ENCODE data around the gene MSANTD2.

Gene MSANTD2

GRCh38 chr11:124738713-124739478 lies 61.3 kb downstream of the MSANTD2 start:
- no peak for DNase-seq (ENCODE audit: low read depth)
- H3K4me3 ChIP-seq (ENCODE audit: control insufficient read depth, low read depth, low read length) = peak overlapping the region; percentile 42
- no peak for TF ChIP-seq CTCF (conservative IDR thresholded peaks at IDR 0.05; ENCODE audit: control insufficient read depth, insufficient read depth, low read depth, low read length)

GRCh38 chr11:124737638-124738305 lies 62.4 kb downstream of the MSANTD2 start:
- no peak overlapping the region for H3K4me3 ChIP-seq (ENCODE audit: control insufficient read depth, low read depth, low read length)
- DNase-seq (ENCODE audit: low read depth) = no peak
- TF ChIP-seq CTCF (conservative IDR thresholded peaks at IDR 0.05; ENCODE audit: control insufficient read depth, insufficient read depth, low read depth, low read length) = no peak

DNA sequence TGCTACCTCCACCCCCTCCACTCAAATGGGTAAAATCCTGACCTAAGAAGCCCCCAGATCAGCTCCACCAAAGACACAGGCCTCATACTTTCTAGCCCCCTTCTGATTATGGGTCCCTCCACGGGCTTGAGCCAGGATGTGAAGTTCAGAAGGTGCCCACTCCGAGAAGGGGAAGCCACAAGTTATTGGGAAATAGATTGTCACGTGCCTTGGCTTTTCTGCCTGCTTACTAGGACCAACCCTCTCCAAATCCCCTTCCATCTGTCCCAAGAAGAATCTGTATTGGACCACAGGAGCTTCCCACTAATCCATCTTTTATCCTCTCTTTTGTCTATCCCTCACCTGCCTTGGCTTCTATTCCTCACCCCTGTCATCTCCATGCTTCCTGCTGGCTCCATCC lies 63.5 kb downstream of the MSANTD2 start:
- TF ChIP-seq CTCF (conservative IDR thresholded peaks at IDR 0.05; ENCODE audit: control insufficient read depth, insufficient read depth, low read depth, low read length) = no peak
- DNase-seq (ENCODE audit: low read depth) = no peak
- no peak overlapping the region for H3K4me3 ChIP-seq (ENCODE audit: control insufficient read depth, low read depth, low read length)

DNA sequence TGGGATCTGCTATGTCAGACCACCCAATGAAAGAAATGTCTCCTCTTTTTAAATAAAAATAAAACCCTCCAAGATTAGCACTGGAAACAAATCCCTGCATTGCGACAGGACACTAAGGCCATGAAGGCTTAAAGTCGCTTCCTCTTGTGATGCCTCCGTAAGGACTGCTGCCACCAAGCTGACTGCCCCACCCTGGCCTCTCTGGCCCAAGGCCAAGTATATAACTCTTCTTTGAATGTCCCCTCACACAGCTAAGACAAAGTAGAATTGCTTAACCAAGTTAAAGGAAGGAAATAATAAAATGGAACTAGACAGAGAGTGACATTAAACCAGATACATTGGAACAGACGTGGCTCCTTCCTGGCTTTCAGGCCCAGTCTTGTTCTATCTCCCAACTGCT lies 68.0 kb downstream of the MSANTD2 start:
- no peak for TF ChIP-seq CTCF (conservative IDR thresholded peaks at IDR 0.05; ENCODE audit: control insufficient read depth, insufficient read depth, low read depth, low read length)
- DNase-seq (ENCODE audit: low read depth) = no peak
- H3K4me3 ChIP-seq (ENCODE audit: control insufficient read depth, low read depth, low read length) = no peak overlapping the region

DNA sequence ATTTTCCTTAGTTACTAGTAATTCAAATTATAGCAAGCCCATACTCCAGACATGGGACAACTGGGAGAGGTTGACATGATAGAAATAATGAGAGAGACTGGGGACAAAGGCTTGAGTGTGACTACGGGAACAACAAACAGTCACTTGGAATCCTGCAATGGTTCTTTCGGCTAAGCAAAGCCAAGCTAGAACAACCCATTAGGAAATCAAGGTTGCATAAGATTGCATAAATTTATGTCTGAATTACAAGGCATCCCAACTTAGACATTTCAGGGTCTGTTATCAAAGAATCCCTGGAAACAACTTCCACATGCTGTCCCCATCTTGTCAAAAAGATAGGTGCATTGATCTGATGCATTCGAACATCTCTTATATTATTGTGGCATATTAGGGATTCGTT lies 70.6 kb downstream of the MSANTD2 start:
- no peak for DNase-seq (ENCODE audit: low read depth)
- no peak for TF ChIP-seq CTCF (conservative IDR thresholded peaks at IDR 0.05; ENCODE audit: control insufficient read depth, insufficient read depth, low read depth, low read length)
- no peak overlapping the region for H3K4me3 ChIP-seq (ENCODE audit: control insufficient read depth, low read depth, low read length)

- no peak overlapping the region for H3K4me3 ChIP-seq (ENCODE audit: control insufficient read depth, low read depth, low read length)
- DNase-seq (ENCODE audit: low read depth) = no peak
- no peak for TF ChIP-seq CTCF (conservative IDR thresholded peaks at IDR 0.05; ENCODE audit: control insufficient read depth, insufficient read depth, low read depth, low read length)
Observed at GRCh38 chr11:124728134-124728533, 72.1 kb downstream of the MSANTD2 start.
